Spleen (tissue), 7 donors: Measurements from ENCODE around the gene CSNK2B.

Experiments used
- CTCF ChIP-seq, 11 experiments: fragments of 200-600 bp in 7 of 11; fragments of 450-650 bp in 4 of 11; sonication (generic) in 4 of 11; IDR thresholded peaks in 8 of 11; conservative IDR thresholded peaks in 3 of 11; 1 replicate in 7 of 11; 2 replicates in 4 of 11; pipeline versions ENCODE4 v1.4.0 to v1.8.0; 2016 to 2021; ENCODE audit warnings: antibody characterized with exemption in 11 of 11, inconsistent platforms in 4 of 11, mild to moderate bottlenecking in 1 of 11
- POLR2A ChIP-seq, 3 donors: fragments of 450-650 bp; IDR thresholded peaks; one replicate each; pipeline ENCODE4 v1.5.1; 2017; ENCODE audit warnings: antibody characterized with exemption in 3 of 3, mild to moderate bottlenecking in 1 of 3
- donor health status: DM: no; HTN: no; CAD: no; lungs with moderate emphysema.
- donor health status: DM: no; HTN: no; CAD: no.
- donor health status: DM: no; HTN: no; CAD: no.

DNA sequence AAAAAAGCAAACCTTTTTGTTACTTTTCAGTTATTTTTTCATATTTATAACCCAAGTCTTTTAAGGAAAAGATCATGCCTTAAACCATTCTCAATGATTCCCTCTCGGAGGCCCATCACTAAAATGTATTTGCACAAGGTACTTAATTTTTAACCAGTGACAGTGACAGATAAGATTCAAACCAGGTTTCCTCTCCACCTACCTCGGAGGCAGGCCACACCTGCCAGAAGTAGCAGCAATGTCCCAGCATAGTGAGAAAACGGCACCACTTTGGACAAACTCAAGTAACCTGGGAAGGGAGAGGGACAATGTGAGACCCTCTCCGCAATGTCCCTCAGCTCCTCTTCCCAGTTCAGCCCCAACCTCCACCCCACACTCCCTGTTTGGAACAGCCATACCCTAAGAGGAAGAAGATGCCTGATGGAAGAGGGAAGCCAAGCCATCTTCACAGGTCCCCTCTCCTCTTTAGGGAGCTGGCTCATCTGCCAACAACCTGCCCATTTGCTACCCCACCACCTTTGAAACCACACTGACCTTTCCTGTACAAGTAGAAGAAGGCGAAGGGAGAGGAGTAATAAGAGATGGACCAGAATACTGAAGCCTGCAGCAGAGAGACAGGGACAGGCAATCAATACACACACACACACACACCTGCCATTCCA is 35.0 kb downstream of the CSNK2B start:
- no peak for TF ChIP-seq CTCF (IDR thresholded peaks at IDR 0.05 in 8 of 11, conservative IDR thresholded peaks at IDR 0.05 in 3 of 11)
- TF ChIP-seq POLR2A (IDR thresholded peaks at IDR 0.05) = no peak
